GM18499 (cell line): Measurements from ENCODE around the gene SLC16A7.
"Not testable (repeated sequence)": the region's sequence is repeated elsewhere in the genome, so short reads cannot be mapped to it uniquely, and the experiment has no call there.

Source experiments
- ATAC-seq: cut with Tn5 transposase; IDR thresholded peaks from one replicate; pipeline ENCODE4 v1.9.1; 2021; ENCODE audit warnings: moderate number of reproducible peaks; ENCODE audit not compliant: insufficient read depth, unreplicated experiment

SLC16A7 gene

GRCh38 chr12:59719701-59720100, 123.9 kb downstream of the SLC16A7 start:
- no peak for ATAC-seq

- no peak for ATAC-seq
Observed at GRCh38 chr12:59723520-59723919, 127.7 kb downstream of the SLC16A7 start.

- no peak for ATAC-seq
Observed at GRCh38 chr12:59724011-59724695, 128.3 kb downstream of the SLC16A7 start.

GRCh38 chr12:59733200-59733599, 137.4 kb downstream of the SLC16A7 start:
- no peak for ATAC-seq

GRCh38 chr12:59734371-59734770, 138.5 kb downstream of the SLC16A7 start:
- no peak for ATAC-seq

- ATAC-seq, result no peak
Observed at GRCh38 chr12:59735231-59735630, 139.4 kb downstream of the SLC16A7 start.

GRCh38 chr12:59736359-59736758, 140.5 kb downstream of the SLC16A7 start:
- no peak for ATAC-seq

GRCh38 chr12:59736786-59737185, 141.0 kb downstream of the SLC16A7 start:
- ATAC-seq, result no peak

- no peak for ATAC-seq
Observed at GRCh38 chr12:59737725-59738463, 142.1 kb downstream of the SLC16A7 start.

- no peak for ATAC-seq
Observed at GRCh38 chr12:59742841-59743240, 147.0 kb downstream of the SLC16A7 start.

- ATAC-seq, result no peak
Observed at GRCh38 chr12:59744564-59744963, 148.7 kb downstream of the SLC16A7 start.

- ATAC-seq, result not testable (repeated sequence)
Observed at GRCh38 chr12:59751091-59751490, 155.3 kb downstream of the SLC16A7 start.

- no peak for ATAC-seq
Observed at GRCh38 chr12:59761542-59761941, 165.7 kb downstream of the SLC16A7 start.

- no peak for ATAC-seq
Observed at GRCh38 chr12:59763835-59764234, 168.0 kb downstream of the SLC16A7 start.

- ATAC-seq, result no peak
Observed at GRCh38 chr12:59768031-59768430, 172.2 kb downstream of the SLC16A7 start.

- ATAC-seq, result no peak
Observed at GRCh38 chr12:59780605-59781135, 184.8 kb downstream of the SLC16A7 start.

- ATAC-seq, result no peak
Observed at GRCh38 chr12:59787610-59788009, 191.8 kb downstream of the SLC16A7 start.

- ATAC-seq, result no peak
Observed at GRCh38 chr12:59792647-59793046, 196.8 kb downstream of the SLC16A7 start.

GRCh38 chr12:59803735-59804134, 207.9 kb downstream of the SLC16A7 start:
- ATAC-seq, result no peak

GRCh38 chr12:59808317-59808910, 212.6 kb downstream of the SLC16A7 start:
- peak; percentile 66 for ATAC-seq

- no peak for ATAC-seq
Observed at GRCh38 chr12:59811991-59812390, 216.2 kb downstream of the SLC16A7 start.
